IMR-90 (cell line): ENCODE measurements around the gene CCR6. TPM values are rescaled to one million over a fixed set of nuclear protein-coding genes. Genes with fewer than 3 reads are reported as not detected.

ENCODE experiments used
- ATAC-seq: fragments of 200-7000 bp; cut with Tn5 transposase; 2 replicates; pipeline ENCODE4 v1.9.1; 2020; ENCODE audit warnings: low read depth, mild to moderate bottlenecking, moderate library complexity
- BruUV-seq: library from RNA; stranded (reverse); fragments of 400-500 nt; replicated peaks from 2 replicates; lab custom pipeline; 2021; lab: Mats Ljungman, UMichigan
- CTCF ChIA-PET: fragments of 300-600 bp; formaldehyde crosslinking; extraction: SDS; loops from one replicate; lab custom pipeline; 2021; ENCODE audit warnings: antibody characterized with exemption; lab: Yijun Ruan, JAX
- POLR2A ChIA-PET: fragments of 300-600 bp; sonication (Branson Sonifier 250); formaldehyde crosslinking; loops from one replicate; lab custom pipeline; 2022; ENCODE audit warnings: antibody characterized with exemption; ENCODE audit not compliant: unreplicated experiment; lab: Charles Lee
- DNase-seq: peaks from one replicate; pipeline ENCODE4 v3.0.0; 2013
- H2AFZ ChIP-seq: replicated peaks from 2 replicates; pipeline ENCODE3; 2013; ENCODE audit warnings: low read length, mild to moderate bottlenecking; ENCODE audit not compliant: poor library complexity
- H2AK5ac ChIP-seq: 2 replicates; pipeline ENCODE4 v1.6.1; 2013; ENCODE audit warnings: low read depth, low read length, inconsistent platforms
- H2AK9ac ChIP-seq: replicated peaks from 2 replicates; pipeline ENCODE3; 2013; ENCODE audit warnings: mild to moderate bottlenecking, low read depth, low read length, moderate library complexity; ENCODE audit not compliant: poor library complexity
- H2BK120ac ChIP-seq: 2 replicates; pipeline ENCODE4 v1.6.1; 2013; ENCODE audit warnings: low read depth, low read length, inconsistent platforms
- H2BK15ac ChIP-seq: 3 replicates; pipeline ENCODE4 v1.6.1; 2013; ENCODE audit warnings: low read depth, low read length, inconsistent platforms
- H2BK20ac ChIP-seq: 2 replicates; pipeline ENCODE4 v1.6.1; 2013; ENCODE audit warnings: low read depth, mild to moderate bottlenecking, inconsistent platforms, low read length, moderate library complexity
- H2BK5ac ChIP-seq: 2 replicates; pipeline ENCODE4 v1.6.1; 2013; ENCODE audit warnings: mild to moderate bottlenecking, low read depth, low read length, inconsistent platforms; ENCODE audit not compliant: poor library complexity, severe bottlenecking
- H3K14ac ChIP-seq: replicated peaks from 2 replicates; pipeline ENCODE4 v1.6.1; 2013; ENCODE audit warnings: low read depth, low read length, inconsistent platforms
- H3K18ac ChIP-seq: 2 replicates; pipeline ENCODE4 v1.6.1; 2013; ENCODE audit warnings: low read depth, low read length, control low read depth
- H3K23ac ChIP-seq: 2 replicates; pipeline ENCODE4 v1.6.1; 2013; ENCODE audit warnings: low read depth, low read length, inconsistent platforms
- H3K27ac ChIP-seq: 2 replicates; pipeline ENCODE4 v1.5.1; 2013; ENCODE audit warnings: mild to moderate bottlenecking, control low read depth, low read length; ENCODE audit not compliant: insufficient read depth
- H3K27me3 ChIP-seq: 2 replicates; pipeline ENCODE4 v1.6.1; 2013; ENCODE audit warnings: low read length; ENCODE audit not compliant: control insufficient read depth, insufficient read depth
- H3K36me3 ChIP-seq: 2 replicates; pipeline ENCODE4 v1.6.1; 2013; ENCODE audit warnings: low read length, mixed read lengths; ENCODE audit not compliant: control insufficient read depth, insufficient read depth
- H3K4ac ChIP-seq: 2 replicates; pipeline ENCODE4 v1.6.1; 2013; ENCODE audit warnings: low read depth, low read length, inconsistent platforms
- H3K4me1 ChIP-seq: 2 replicates; pipeline ENCODE4 v1.6.1; 2013; ENCODE audit warnings: low read length, mixed read lengths; ENCODE audit not compliant: control insufficient read depth, insufficient read depth
- H3K4me2 ChIP-seq: 2 replicates; pipeline ENCODE4 v1.6.1; 2013; ENCODE audit warnings: low read depth, mild to moderate bottlenecking, control low read depth, low read length, moderate library complexity
- H3K4me3 ChIP-seq: 2 replicates; pipeline ENCODE4 v1.5.1; 2013; ENCODE audit warnings: low read depth, mild to moderate bottlenecking, control low read depth, low read length, moderate library complexity; ENCODE audit not compliant: insufficient read depth
- H3K56ac ChIP-seq: 2 replicates; pipeline ENCODE4 v1.6.1; 2013; ENCODE audit warnings: low read length, inconsistent platforms; ENCODE audit not compliant: insufficient read depth; ENCODE audit errors: extremely low read depth
- H3K79me1 ChIP-seq, 2 experiments: 2 replicates each; pipeline ENCODE4 v1.6.1; 2013; ENCODE audit warnings: low read length in 2 of 2, inconsistent platforms in 1 of 2, low read depth in 1 of 2
- H3K9ac ChIP-seq: 2 replicates; pipeline ENCODE4 v1.6.1; 2013; ENCODE audit warnings: low read depth, low read length, control low read depth
- H3K9me1 ChIP-seq: 2 replicates; pipeline ENCODE4 v1.6.1; 2013; ENCODE audit warnings: low read length, inconsistent platforms; ENCODE audit not compliant: insufficient read depth
- H3K9me3 ChIP-seq: 2 replicates; pipeline ENCODE4 v1.6.1; 2013; ENCODE audit warnings: low read length; ENCODE audit not compliant: control insufficient read depth, insufficient read depth
- H4K20me1 ChIP-seq: 2 replicates; pipeline ENCODE4 v1.6.1; 2013; ENCODE audit warnings: low read length, inconsistent platforms; ENCODE audit not compliant: insufficient read depth
- H4K5ac ChIP-seq: 2 replicates; pipeline ENCODE4 v1.6.1; 2013; ENCODE audit warnings: mild to moderate bottlenecking, low read depth, low read length, control low read depth
- H4K8ac ChIP-seq, 2 experiments: 2 replicates each; pipeline ENCODE4 v1.6.1; 2013; ENCODE audit warnings: low read depth in 2 of 2, low read length in 2 of 2, control low read depth in 1 of 2, inconsistent platforms in 1 of 2
- H4K91ac ChIP-seq: 2 replicates; pipeline ENCODE4 v1.6.1; 2013; ENCODE audit warnings: low read depth, low read length, inconsistent platforms; ENCODE audit not compliant: insufficient read depth
- BHLHE40 ChIP-seq: fragments of 150-350 bp; IDR thresholded peaks from 2 replicates; pipeline ENCODE4 v1.6.1; 2016; ENCODE audit warnings: mild to moderate bottlenecking, low read depth, low read length
- CEBPB ChIP-seq: IDR thresholded peaks from 2 replicates; pipeline ENCODE4 v1.6.1; 2012; ENCODE audit warnings: low read depth, low read length, improper control_type of control experiment
- CHD1 ChIP-seq: IDR thresholded peaks from 2 replicates; pipeline ENCODE4 v1.6.1; 2012; ENCODE audit warnings: low read depth, low read length, improper control_type of control experiment
- ELK1 ChIP-seq: fragments of 150-350 bp; IDR thresholded peaks from 2 replicates; pipeline ENCODE4 v1.6.1; 2016; ENCODE audit warnings: low read depth, mild to moderate bottlenecking, low read length, moderate library complexity, borderline replicate concordance
- FOS ChIP-seq: fragments of 150-350 bp; IDR thresholded peaks from 2 replicates; pipeline ENCODE4 v1.6.1; 2016; ENCODE audit warnings: low read depth, low read length
- MAFK ChIP-seq: IDR thresholded peaks from 2 replicates; pipeline ENCODE4 v1.6.1; 2012; ENCODE audit warnings: low read depth, low read length, improper control_type of control experiment
- MAZ ChIP-seq: IDR thresholded peaks from 2 replicates; pipeline ENCODE4 v1.6.1; 2012; ENCODE audit warnings: low read depth, mild to moderate bottlenecking, low read length, improper control_type of control experiment, moderate library complexity, borderline replicate concordance
- MXI1 ChIP-seq: IDR thresholded peaks from 2 replicates; pipeline ENCODE4 v1.6.1; 2012; ENCODE audit warnings: low read depth, mild to moderate bottlenecking, low read length, moderate library complexity, borderline replicate concordance
- NFE2L2 ChIP-seq: fragments of 150-350 bp; IDR thresholded peaks from 2 replicates; pipeline ENCODE4 v1.6.1; 2016; ENCODE audit warnings: low read depth, mild to moderate bottlenecking, low read length
- POLR2A ChIP-seq: IDR thresholded peaks from 2 replicates; pipeline ENCODE4 v1.6.1; 2012; ENCODE audit warnings: mild to moderate bottlenecking, low read depth, low read length
- RAD21 ChIP-seq: IDR thresholded peaks from 2 replicates; pipeline ENCODE4 v1.6.1; 2012; ENCODE audit warnings: low read length, improper control_type of control experiment
- RCOR1 ChIP-seq: IDR thresholded peaks from 2 replicates; pipeline ENCODE4 v1.6.1; 2012; ENCODE audit warnings: mild to moderate bottlenecking, low read length, improper control_type of control experiment; ENCODE audit not compliant: insufficient replicate concordance
- RFX5 ChIP-seq: IDR thresholded peaks from 2 replicates; pipeline ENCODE4 v1.8.0; 2012; ENCODE audit warnings: low read depth, mild to moderate bottlenecking, low read length, moderate library complexity
- SMC3 ChIP-seq: fragments of 150-350 bp; IDR thresholded peaks from 2 replicates; pipeline ENCODE4 v1.6.1; 2016; ENCODE audit warnings: low read depth, mild to moderate bottlenecking, antibody characterized with exemption, low read length, moderate library complexity
- USF2 ChIP-seq: fragments of 150-350 bp; IDR thresholded peaks from 2 replicates; pipeline ENCODE4 v1.6.1; 2017; ENCODE audit warnings: mild to moderate bottlenecking, antibody characterized with exemption, low read length, low read depth
- WGBS, 2 experiments: methylation state at CpG; one replicate each; pipeline versions ENCODE4 v1.1.5 to v1.1.7; 2013; ENCODE audit warnings: missing lambda C conversion rate in 2 of 2; ENCODE audit not compliant: insufficient read length in 1 of 2; ENCODE audit errors: extremely low coverage in 2 of 2; 5-methylcytosine and 5-hydroxymethylcytosine counted together
- dilution Hi-C: fragments of 300-500 bp; cut with HindIII; formaldehyde crosslinking; loops from one replicate; pipeline ENCODE4 v1.14.3; 2018; ENCODE audit warnings: low sequenced_read_pairs; ENCODE audit not compliant: unreplicated experiment
- in situ Hi-C: fragments of 300-500 bp; cut with MboI; formaldehyde crosslinking; loops from 3 replicates; pipeline ENCODE4 v1.14.3; 2019; ENCODE audit warnings: low sequenced_read_pairs, inconsistent platforms, mixed read lengths
- intact Hi-C: fragments of 100-400 bp; cut with micrococcal nuclease; formaldehyde crosslinking; loops from 2 replicates; pipeline ENCODE4 v1.10.0; 2022
- polyA plus RNA-seq, 3 experiments: library from polyadenylated mRNA; depleted of rRNA; stranded (reverse); fragments of >200 nt; gene quantifications; 2 replicates each; pipeline ENCODE4 v1.2.3, GENCODE V29; 2012; ENCODE audit warnings: low replicate concordance in 1 of 3
- total RNA-seq: library from RNA; depleted of rRNA; stranded (reverse); fragments of >200 nt; gene quantifications from 2 replicates; pipeline ENCODE4 v1.2.3, GENCODE V29; 2012
- TF ChIP-seq, protein P1 (sequence below): conservative IDR thresholded peaks from 2 replicates; pipeline ENCODE4 v1.5.1; 2012; ENCODE audit warnings: mild to moderate bottlenecking, low read depth, low read length, improper control_type of control experiment

The CCR6 gene
- total and polyA plus RNA-seq, 2 of the 4 experiments (the other 2 are of a cell fraction), result not detected

GRCh38 chr6:167150941-167151549 lies 28.1 kb downstream of the CCR6 start:
- CTCF ChIA-PET, result no interaction called here
- dilution Hi-C loops, result no loop called here

More at GRCh38 chr6:167150941-167151549, 28.1 kb downstream of the CCR6 start:
- Histone ChIP-seq H4K20me1 (no peaks in the 10 kb centered on the region), H3K9me1 (no peaks in the 10 kb centered on the region), H4K8ac (no peak overlapping the region), H3K79me1 (no peaks in the 10 kb centered on the region), H3K9ac (no peak overlapping the region), H2AK5ac (no peak overlapping the region), H4K5ac (no peak overlapping the region), H3K4me2 (no peak overlapping the region), H3K56ac (no peak overlapping the region), H2BK20ac (no peak overlapping the region), H3K27ac (no peak overlapping the region), H4K91ac (no peak overlapping the region), H2AK9ac (no peak overlapping the region), H2BK5ac (no peak overlapping the region), H3K4me3 (no peak overlapping the region), H3K4me1 (no peaks in the 10 kb centered on the region), H3K27me3 (no peaks in the 10 kb centered on the region), H3K23ac (no peak overlapping the region), H2BK120ac (no peak overlapping the region), H2BK15ac (no peak overlapping the region), H3K18ac (no peak overlapping the region), H3K4ac (no peak overlapping the region), H3K36me3 (no peaks in the 10 kb centered on the region), H3K9me3 (peaks cover 12% of the 10 kb centered on the region; the same call in 1 of the 2 replicates), H3K14ac (no peak overlapping the region), H2AFZ (no peak overlapping the region)
- ATAC-seq, result no peak
- POLR2A ChIA-PET, result no interaction called here
- intact Hi-C loops (no loop called here), in situ Hi-C loops (no loop called here)
- WGBS, 2 experiments, result 20% methylated on average over 1 of the region's 6 CpGs; no CpG with 5 or more reads in 1 of the 2 experiments
- DNase-seq, result no peak
- TF ChIP-seq POLR2A, result no peak
- no peak for TF ChIP-seq RAD21
- TF ChIP-seq CHD1, result no peak
- no peak for TF ChIP-seq MAZ
- no peak for TF ChIP-seq ELK1
- no peak for TF ChIP-seq CEBPB
- no peak for TF ChIP-seq USF2
- no peak for TF ChIP-seq FOS
- TF ChIP-seq SMC3, result no peak
- TF ChIP-seq RFX5, result no peak
- TF ChIP-seq MAFK, result no peak
- no peak for TF ChIP-seq RCOR1
- no peak for TF ChIP-seq NFE2L2
- TF ChIP-seq BHLHE40, result no peak
- TF ChIP-seq, protein P1, sequence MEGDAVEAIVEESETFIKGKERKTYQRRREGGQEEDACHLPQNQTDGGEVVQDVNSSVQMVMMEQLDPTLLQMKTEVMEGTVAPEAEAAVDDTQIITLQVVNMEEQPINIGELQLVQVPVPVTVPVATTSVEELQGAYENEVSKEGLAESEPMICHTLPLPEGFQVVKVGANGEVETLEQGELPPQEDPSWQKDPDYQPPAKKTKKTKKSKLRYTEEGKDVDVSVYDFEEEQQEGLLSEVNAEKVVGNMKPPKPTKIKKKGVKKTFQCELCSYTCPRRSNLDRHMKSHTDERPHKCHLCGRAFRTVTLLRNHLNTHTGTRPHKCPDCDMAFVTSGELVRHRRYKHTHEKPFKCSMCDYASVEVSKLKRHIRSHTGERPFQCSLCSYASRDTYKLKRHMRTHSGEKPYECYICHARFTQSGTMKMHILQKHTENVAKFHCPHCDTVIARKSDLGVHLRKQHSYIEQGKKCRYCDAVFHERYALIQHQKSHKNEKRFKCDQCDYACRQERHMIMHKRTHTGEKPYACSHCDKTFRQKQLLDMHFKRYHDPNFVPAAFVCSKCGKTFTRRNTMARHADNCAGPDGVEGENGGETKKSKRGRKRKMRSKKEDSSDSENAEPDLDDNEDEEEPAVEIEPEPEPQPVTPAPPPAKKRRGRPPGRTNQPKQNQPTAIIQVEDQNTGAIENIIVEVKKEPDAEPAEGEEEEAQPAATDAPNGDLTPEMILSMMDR, result no peak
- no peak for TF ChIP-seq MXI1
- BruUV-seq, result no TSS peak
